GM10248 (cell line): ENCODE results near the gene MAN2A2.

Experiments
- CTCF ChIA-PET: fragments of 300-600 bp; sonication (Branson Sonifier 250); formaldehyde crosslinking; extraction: SDS; loops from one replicate; lab custom pipeline; 2021; ENCODE audit warnings: antibody characterized with exemption; lab: Yijun Ruan, JAX
- POLR2A ChIA-PET: fragments of 350-650 bp; sonication (Branson Sonifier 250); formaldehyde crosslinking; extraction: SDS; loops from one replicate; lab custom pipeline; 2020; ENCODE audit warnings: antibody characterized with exemption; lab: Yijun Ruan, JAX
- DNase-seq: peaks from one replicate; pipeline ENCODE4 v3.0.0; 2012; ENCODE audit errors: extremely low spot score
- TF ChIP-seq, protein P1 (sequence below): IDR thresholded peaks from 2 replicates; pipeline ENCODE4 v1.5.1; 2012; ENCODE audit warnings: mild to moderate bottlenecking, low read depth; ENCODE audit errors: extremely low read depth, missing control alignments, control extremely low read depth

MAN2A2 gene

DNA sequence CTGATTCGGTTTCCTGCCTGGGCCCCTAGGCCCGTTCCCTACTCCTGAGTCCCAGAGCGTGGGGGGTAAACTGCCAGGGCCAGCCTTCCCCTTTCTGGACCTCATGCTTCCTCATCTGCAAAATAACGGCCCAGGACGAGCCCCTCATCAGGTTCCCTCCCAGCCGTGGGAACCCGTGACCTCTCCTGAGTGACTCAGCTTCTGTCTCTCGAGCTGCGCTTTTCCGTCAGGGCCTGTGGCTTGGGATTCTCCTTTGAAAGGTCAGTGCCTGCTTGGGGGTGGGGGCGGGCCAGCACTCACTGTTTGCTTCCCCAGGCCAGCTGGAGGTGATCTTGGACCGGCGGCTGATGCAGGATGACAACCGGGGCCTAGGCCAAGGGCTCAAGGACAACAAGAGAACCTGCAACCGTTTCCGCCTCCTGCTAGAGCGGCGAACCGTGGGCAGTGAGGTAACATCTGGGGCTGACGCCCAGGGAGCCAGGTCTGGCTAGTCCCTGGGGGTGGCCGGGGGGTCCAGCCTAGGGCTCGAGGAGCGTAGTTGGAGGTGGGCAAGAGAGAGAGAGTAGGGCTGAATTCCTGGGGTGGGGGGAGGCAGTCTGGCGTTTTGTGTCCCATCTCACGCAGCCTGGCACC is 12.8 kb downstream of the MAN2A2 start:
- ChIA-PET POLR2A (no interaction called here), CTCF (interaction anchor here (0.8 to 4.8 kb wide), 3 partner anchors 10 to 17 kb away, joined by 3 to 38 read pairs (median 36); partner anchors contain the start of genes HDDC3, MAN2A2 and UNC45A)
- DNase-seq, result no peak
- TF ChIP-seq, protein P1, sequence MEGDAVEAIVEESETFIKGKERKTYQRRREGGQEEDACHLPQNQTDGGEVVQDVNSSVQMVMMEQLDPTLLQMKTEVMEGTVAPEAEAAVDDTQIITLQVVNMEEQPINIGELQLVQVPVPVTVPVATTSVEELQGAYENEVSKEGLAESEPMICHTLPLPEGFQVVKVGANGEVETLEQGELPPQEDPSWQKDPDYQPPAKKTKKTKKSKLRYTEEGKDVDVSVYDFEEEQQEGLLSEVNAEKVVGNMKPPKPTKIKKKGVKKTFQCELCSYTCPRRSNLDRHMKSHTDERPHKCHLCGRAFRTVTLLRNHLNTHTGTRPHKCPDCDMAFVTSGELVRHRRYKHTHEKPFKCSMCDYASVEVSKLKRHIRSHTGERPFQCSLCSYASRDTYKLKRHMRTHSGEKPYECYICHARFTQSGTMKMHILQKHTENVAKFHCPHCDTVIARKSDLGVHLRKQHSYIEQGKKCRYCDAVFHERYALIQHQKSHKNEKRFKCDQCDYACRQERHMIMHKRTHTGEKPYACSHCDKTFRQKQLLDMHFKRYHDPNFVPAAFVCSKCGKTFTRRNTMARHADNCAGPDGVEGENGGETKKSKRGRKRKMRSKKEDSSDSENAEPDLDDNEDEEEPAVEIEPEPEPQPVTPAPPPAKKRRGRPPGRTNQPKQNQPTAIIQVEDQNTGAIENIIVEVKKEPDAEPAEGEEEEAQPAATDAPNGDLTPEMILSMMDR, result no peak

DNA sequence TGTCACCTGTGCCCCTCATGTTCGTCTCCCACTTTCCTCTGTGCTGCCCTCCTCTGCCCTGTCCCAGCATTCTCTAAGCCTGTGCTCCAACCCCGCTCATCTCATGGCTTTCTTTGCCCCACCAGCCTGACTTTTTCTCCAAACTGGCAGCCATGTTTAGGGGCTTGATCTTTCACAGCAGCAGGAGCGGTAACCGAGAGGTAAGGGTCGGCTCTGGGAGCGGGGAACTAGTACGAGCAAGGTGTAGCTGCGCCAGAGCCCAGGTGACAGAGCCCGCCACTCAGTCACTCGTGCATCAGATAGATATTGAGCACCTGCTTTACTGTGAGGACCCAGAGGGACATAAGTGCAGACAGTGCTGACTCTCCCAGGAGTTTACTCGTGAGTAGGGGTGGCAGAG is 13.4 kb downstream of the MAN2A2 start:
- TF ChIP-seq, protein P1, result no peak
- POLR2A ChIA-PET, result no interaction called here
- CTCF ChIA-PET, result interaction anchor here (3.7 to 4.8 kb wide), 2 partner anchors 13 to 16 kb away, joined by 36 to 38 read pairs; partner anchors contain the start of genes HDDC3, MAN2A2 and UNC45A
- DNase-seq, result no peak

- TF ChIP-seq, protein P1, result no peak
- CTCF ChIA-PET, result interaction anchor here (1.1 to 4.8 kb wide), 2 partner anchors 15 to 24 kb away, joined by 3 to 38 read pairs; partner anchors contain the start of genes HDDC3 and UNC45A
- DNase-seq, result no peak
- POLR2A ChIA-PET, result no interaction called here
These were observed 14.5 kb downstream of the MAN2A2 start for GRCh38 chr15:90917569-90917968.

- DNase-seq, result no peak
- TF ChIP-seq, protein P1, result no peak
- CTCF ChIA-PET, result interaction anchor here (1.1 to 4.8 kb wide), 4 partner anchors 15 to 23 kb away, joined by 3 to 38 read pairs (median 4); partner anchors contain the start of genes HDDC3, MAN2A2 and UNC45A
- POLR2A ChIA-PET, result no interaction called here
These were observed 15.1 kb downstream of the MAN2A2 start for GRCh38 chr15:90918034-90918788.

DNA sequence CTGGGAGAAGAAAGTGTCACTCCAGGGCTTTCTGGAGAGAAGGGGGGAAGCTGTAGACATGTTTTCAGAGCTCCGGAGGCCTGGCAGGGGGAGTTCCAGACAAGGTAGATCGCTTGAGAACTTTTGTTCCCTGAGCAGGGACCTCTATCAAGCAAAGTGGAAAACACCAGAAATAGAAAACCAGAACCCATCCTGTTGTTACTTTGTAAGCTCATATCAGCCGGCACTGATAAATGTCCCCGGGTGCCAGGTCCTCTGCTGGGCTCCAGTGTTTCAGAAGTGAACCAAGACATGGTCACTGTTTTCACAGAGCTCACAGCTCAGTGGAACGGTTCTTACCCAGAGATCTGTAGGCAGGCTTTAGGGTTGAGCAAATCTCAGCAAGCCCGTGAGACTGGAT is 15.7 kb downstream of the MAN2A2 start:
- ChIA-PET POLR2A (interaction anchor here (0.6 kb wide), 1 partner anchor 53 kb away, joined by 7 read pairs; no protein-coding TSS in a partner anchor), CTCF (interaction anchor here (0.8 to 4.8 kb wide), 4 partner anchors 14 to 33 kb away, joined by 3 to 38 read pairs (median 4); partner anchors contain the start of genes HDDC3, MAN2A2 and UNC45A)
- no peak for DNase-seq
- TF ChIP-seq, protein P1, result no peak

DNA sequence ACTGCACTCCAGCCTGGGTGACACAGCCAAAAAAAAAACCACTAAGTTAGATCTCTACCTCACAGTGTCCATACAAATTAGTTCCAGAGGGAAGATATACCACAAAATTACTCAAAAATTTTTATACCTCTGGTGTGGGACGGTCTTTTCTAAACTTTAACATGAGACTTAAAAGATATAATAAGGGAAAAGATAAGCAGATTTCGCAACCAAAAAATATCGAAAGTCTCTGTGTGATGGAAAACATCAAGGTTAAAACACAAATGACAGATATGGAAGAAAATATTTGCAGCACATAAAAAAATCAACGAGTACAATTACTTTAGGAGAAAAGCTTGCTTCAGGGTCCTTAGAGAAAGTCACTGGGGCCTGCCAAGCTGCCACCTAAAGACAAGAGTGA is 18.8 kb downstream of the MAN2A2 start:
- ChIA-PET CTCF (interaction anchor here (1.2 to 7.3 kb wide), 4 partner anchors 11 to 35 kb away, joined by 3 to 113 read pairs (median 26); partner anchors contain the start of genes HDDC3, MAN2A2 and UNC45A), POLR2A (interaction anchor here (1.3 kb wide), 1 partner anchor 19 kb away, joined by 3 read pairs; the partner anchor contains the start of gene MAN2A2)
- TF ChIP-seq, protein P1, result no peak
- DNase-seq, result no peak

DNA sequence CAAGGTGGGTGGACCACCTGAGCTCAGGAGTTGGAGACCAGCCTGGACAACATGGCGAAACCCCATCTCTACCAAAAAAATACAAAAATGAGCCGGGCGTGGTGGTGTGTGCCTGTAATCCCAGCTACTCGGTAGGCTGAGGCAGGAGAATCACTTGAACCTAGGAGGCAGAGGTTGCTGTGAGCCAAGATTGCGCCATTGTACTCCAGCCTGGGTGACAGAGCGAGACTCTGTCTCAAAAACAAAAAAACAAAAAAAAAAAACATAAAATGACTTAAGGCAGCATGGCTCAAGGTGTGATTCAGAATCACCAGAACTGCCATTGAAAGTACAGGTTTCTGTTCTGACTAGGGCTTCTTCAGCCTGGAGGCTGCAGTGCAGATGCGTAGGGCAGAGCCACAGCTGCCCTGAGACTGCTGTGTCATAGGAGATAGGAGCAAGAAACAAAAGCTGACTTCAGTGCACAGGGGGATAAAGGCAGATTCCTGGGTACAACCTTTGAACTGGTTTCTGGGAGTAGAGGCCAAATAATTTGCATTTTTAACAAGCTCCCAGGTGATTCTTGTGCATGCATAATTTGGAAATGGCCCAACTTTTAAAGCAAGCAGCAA is 19.7 kb downstream of the MAN2A2 start:
- ChIA-PET POLR2A (interaction anchor here (0.7 kb wide), 1 partner anchor 73 kb away, joined by 4 read pairs; no protein-coding TSS in a partner anchor), CTCF (interaction anchor here (1.0 to 7.3 kb wide), 4 partner anchors 11 to 36 kb away, joined by 3 to 113 read pairs (median 26); partner anchors contain the start of genes HDDC3, MAN2A2 and UNC45A)
- peak; percentile 71 for DNase-seq
